ENCODE results near the gene CCNYL1.

The CCNYL1 gene

GRCh38 chr2:207766041-207766551, 54.7 kb downstream of the CCNYL1 start:
- DNase-seq (ENCODE audit: low spot score) = peak; percentile 74

- DNase-seq (ENCODE audit: low spot score) = peak; percentile 37
These were observed 55.4 kb downstream of the CCNYL1 start for GRCh38 chr2:207766697-207767460.

GRCh38 chr2:207767461-207768167, 56.2 kb downstream of the CCNYL1 start:
- peak; percentile 56 for DNase-seq (ENCODE audit: low spot score)

GRCh38 chr2:207768168-207768865, 56.9 kb downstream of the CCNYL1 start:
- DNase-seq (ENCODE audit: low spot score) = peak; percentile 56

GRCh38 chr2:207768866-207769596, 57.6 kb downstream of the CCNYL1 start:
- DNase-seq (ENCODE audit: low spot score) = peak; percentile 51

- no peak for DNase-seq (ENCODE audit: low spot score)
These were observed 59.4 kb downstream of the CCNYL1 start for GRCh38 chr2:207770602-207771404.

- no peak for DNase-seq (ENCODE audit: low spot score)
These were observed 60.0 kb downstream of the CCNYL1 start for GRCh38 chr2:207771421-207771820.

- no peak for DNase-seq (ENCODE audit: low spot score)
These were observed 60.8 kb downstream of the CCNYL1 start for GRCh38 chr2:207772081-207772843.

GRCh38 chr2:207772844-207773205, 61.4 kb downstream of the CCNYL1 start:
- no peak for DNase-seq (ENCODE audit: low spot score)

GRCh38 chr2:207775473-207775872, 64.0 kb downstream of the CCNYL1 start:
- DNase-seq (ENCODE audit: low spot score) = no peak

- DNase-seq (ENCODE audit: low spot score) = no peak
These were observed 65.7 kb downstream of the CCNYL1 start for GRCh38 chr2:207777124-207777523.

GRCh38 chr2:207778298-207778882, 67.0 kb downstream of the CCNYL1 start:
- no peak for DNase-seq (ENCODE audit: low spot score)

- no peak for DNase-seq (ENCODE audit: low spot score)
These were observed 68.1 kb downstream of the CCNYL1 start for GRCh38 chr2:207779523-207779922.

- no peak for DNase-seq (ENCODE audit: low spot score)
These were observed 71.0 kb downstream of the CCNYL1 start for GRCh38 chr2:207782238-207783030.

GRCh38 chr2:207783514-207783913, 72.1 kb downstream of the CCNYL1 start:
- no peak for DNase-seq (ENCODE audit: low spot score)

GRCh38 chr2:207784898-207785297, 73.5 kb downstream of the CCNYL1 start:
- DNase-seq (ENCODE audit: low spot score) = no peak

- no peak for DNase-seq (ENCODE audit: low spot score)
These were observed 75.6 kb downstream of the CCNYL1 start for GRCh38 chr2:207787017-207787416.

- DNase-seq (ENCODE audit: low spot score) = no peak
These were observed 76.4 kb downstream of the CCNYL1 start for GRCh38 chr2:207787800-207788199.

GRCh38 chr2:207790898-207791297, 79.5 kb downstream of the CCNYL1 start:
- no peak for DNase-seq (ENCODE audit: low spot score)
